H1 (cell line): ENCODE data around the gene ABHD6. TPM values are rescaled to one million over a fixed set of nuclear protein-coding genes. Genes with fewer than 3 reads are reported as not detected.

Experiments
- CTCF ChIA-PET: fragments of 300-600 bp; sonication (Branson Sonifier 250); formaldehyde crosslinking; loops from one replicate; lab custom pipeline; 2021; ENCODE audit not compliant: partially characterized antibody; lab: Charles Lee
- POLR2A ChIA-PET: fragments of 300-600 bp; sonication (Branson Sonifier 250); formaldehyde crosslinking; loops from one replicate; lab custom pipeline; 2021; ENCODE audit warnings: inconsistent platforms; ENCODE audit not compliant: partially characterized antibody; lab: Charles Lee
- DNase-seq, 2 experiments: peaks; one replicate each; pipeline versions ENCODE4 v3.0.0 to v3.0.0-alpha.2; 2010 to 2022; ENCODE audit warnings: low spot score in 2 of 2, low read depth in 1 of 2, mixed read lengths in 1 of 2
- FAIRE-seq: peaks from 2 replicates; lab custom pipeline; 2011; peaks lifted over from hg19 to GRCh38; lab: Jason Lieb, UNC
- H2AFZ ChIP-seq: 2 replicates; pipeline ENCODE4 v1.8.1; 2012; ENCODE audit warnings: low read length, inconsistent platforms
- H2AK5ac ChIP-seq: 2 replicates; pipeline ENCODE4 v1.6.1; 2013; ENCODE audit warnings: low read depth, low read length
- H2BK120ac ChIP-seq: replicated peaks from 2 replicates; pipeline ENCODE3; 2013; ENCODE audit warnings: low read depth, low read length, inconsistent platforms
- H2BK12ac ChIP-seq: 2 replicates; pipeline ENCODE4 v1.6.1; 2013; ENCODE audit warnings: low read depth, low read length
- H2BK15ac ChIP-seq: 2 replicates; pipeline ENCODE4 v1.6.1; 2013; ENCODE audit warnings: low read length
- H2BK20ac ChIP-seq: 2 replicates; pipeline ENCODE4 v1.6.1; 2013; ENCODE audit warnings: low read length
- H2BK5ac ChIP-seq: 2 replicates; pipeline ENCODE4 v1.6.1; 2013; ENCODE audit warnings: low read depth, low read length
- H3K14ac ChIP-seq: 2 replicates; pipeline ENCODE4 v1.6.1; 2013; ENCODE audit warnings: inconsistent platforms; ENCODE audit not compliant: insufficient read length
- H3K18ac ChIP-seq: 2 replicates; pipeline ENCODE4 v1.6.1; 2013; ENCODE audit warnings: low read length; ENCODE audit errors: extremely low read depth
- H3K23ac ChIP-seq: 2 replicates; pipeline ENCODE4 v1.6.1; 2013; ENCODE audit warnings: inconsistent platforms; ENCODE audit not compliant: insufficient read length
- H3K23me2 ChIP-seq: 2 replicates; pipeline ENCODE4 v1.6.1; 2013; ENCODE audit warnings: low read depth, low read length
- H3K27ac ChIP-seq: 2 replicates; pipeline ENCODE4 v1.6.1; 2011; ENCODE audit warnings: low read depth, low read length, inconsistent platforms
- H3K27me3 ChIP-seq, 4 experiments: replicated peaks in 1 of 4; 1 replicate in 1 of 4; 2 replicates in 3 of 4; pipeline versions ENCODE4 v1.6.1 to v1.8.1; 2011 to 2013; ENCODE audit warnings: low read length in 3 of 4, mild to moderate bottlenecking in 3 of 4, inconsistent platforms in 2 of 4, mixed read lengths in 2 of 4, moderate library complexity in 1 of 4; ENCODE audit not compliant: control insufficient read depth in 3 of 4, insufficient read depth in 3 of 4; ENCODE audit errors: extremely low read depth in 1 of 4
- H3K36me3 ChIP-seq, 4 experiments: 2 replicates each; pipeline versions ENCODE4 v1.6.1 to v1.8.1; 2011 to 2013; ENCODE audit warnings: mild to moderate bottlenecking in 4 of 4, low read length in 3 of 4, moderate library complexity in 2 of 4, control low read depth in 1 of 4, inconsistent platforms in 1 of 4; ENCODE audit not compliant: insufficient read depth in 4 of 4, control insufficient read depth in 2 of 4
- H3K4ac ChIP-seq: replicated peaks from 2 replicates; pipeline ENCODE3; 2013; ENCODE audit warnings: low read length, low read depth, mixed read lengths, inconsistent platforms; ENCODE audit not compliant: insufficient read length
- H3K4me1 ChIP-seq, 4 experiments: replicated peaks in 1 of 4; 1 replicate in 1 of 4; 2 replicates in 3 of 4; pipeline versions ENCODE4 v1.6.1 to v1.8.1; 2011 to 2013; ENCODE audit warnings: low read length in 3 of 4, inconsistent platforms in 2 of 4, mixed read lengths in 1 of 4; ENCODE audit not compliant: insufficient read depth in 4 of 4, control insufficient read depth in 3 of 4
- H3K4me2 ChIP-seq, 2 experiments: 2 replicates each; pipeline versions ENCODE4 v1.6.1 to v1.8.1; 2011 to 2013; ENCODE audit warnings: low read depth in 2 of 2, low read length in 2 of 2, control low read depth in 1 of 2, inconsistent platforms in 1 of 2, mild to moderate bottlenecking in 1 of 2; ENCODE audit not compliant: insufficient read depth in 1 of 2
- H3K4me3 ChIP-seq, 4 experiments: fragments of 200-600, 300-600 bp in 1 of 4; sonication (generic), shearing (Covaris generic), sonication (Bioruptor Twin) in 1 of 4; 2 replicates each; pipeline versions ENCODE4 v1.5.1 to v1.8.1; 2011 to 2016; ENCODE audit warnings: low read length in 4 of 4, low read depth in 3 of 4, control low read depth in 2 of 4, inconsistent platforms in 2 of 4, mild to moderate bottlenecking in 2 of 4, mixed read lengths in 1 of 4, moderate library complexity in 1 of 4; ENCODE audit not compliant: insufficient read depth in 2 of 4; ENCODE audit errors: extremely low read depth in 1 of 4
- H3K56ac ChIP-seq: replicated peaks from 2 replicates; pipeline ENCODE3; 2013; ENCODE audit warnings: low read depth, mild to moderate bottlenecking, mixed read lengths, low read length, inconsistent platforms; ENCODE audit not compliant: insufficient read length
- H3K79me1 ChIP-seq: 2 replicates; pipeline ENCODE4 v1.6.1; 2013; ENCODE audit warnings: low read depth, low read length, control low read depth
- H3K79me2 ChIP-seq, 2 experiments: 2 replicates each; pipeline versions ENCODE4 v1.6.1 to v1.8.1; 2012 to 2013; ENCODE audit warnings: low read length in 2 of 2, mild to moderate bottlenecking in 2 of 2, inconsistent platforms in 1 of 2; ENCODE audit not compliant: insufficient read depth in 2 of 2, control insufficient read depth in 1 of 2
- H3K9ac ChIP-seq, 4 experiments: replicated peaks in 1 of 4; 1 replicate in 1 of 4; 2 replicates in 3 of 4; pipeline versions ENCODE4 v1.6.1 to v1.8.1; 2011 to 2013; ENCODE audit warnings: low read depth in 3 of 4, low read length in 3 of 4, control low read depth in 2 of 4, mild to moderate bottlenecking in 2 of 4, moderate library complexity in 2 of 4, inconsistent platforms in 1 of 4; ENCODE audit errors: extremely low read depth in 1 of 4
- H3K9me3 ChIP-seq, 2 experiments: 2 replicates each; pipeline versions ENCODE4 v1.6.1 to v1.8.1; 2012 to 2013; ENCODE audit warnings: mild to moderate bottlenecking in 2 of 2, moderate library complexity in 2 of 2, control low read depth in 1 of 2, inconsistent platforms in 1 of 2, low read depth in 1 of 2, low read length in 1 of 2, mixed read lengths in 1 of 2; ENCODE audit not compliant: insufficient read depth in 2 of 2
- H4K20me1 ChIP-seq, 2 experiments: replicated peaks in 1 of 2; 2 replicates each; pipeline versions ENCODE3 to v1.8.1; 2011 to 2013; ENCODE audit warnings: inconsistent platforms in 2 of 2, low read length in 2 of 2, mild to moderate bottlenecking in 1 of 2; ENCODE audit not compliant: insufficient read depth in 2 of 2, control insufficient read depth in 1 of 2
- H4K5ac ChIP-seq: 2 replicates; pipeline ENCODE4 v1.6.1; 2013; ENCODE audit warnings: low read length, low read depth, mixed read lengths, inconsistent platforms; ENCODE audit not compliant: insufficient read length
- H4K8ac ChIP-seq: 2 replicates; pipeline ENCODE4 v1.8.0; 2013; ENCODE audit warnings: mild to moderate bottlenecking, moderate library complexity, low read length, inconsistent platforms; ENCODE audit not compliant: insufficient read depth; ENCODE audit errors: extremely low read depth
- H4K91ac ChIP-seq: replicated peaks from 2 replicates; pipeline ENCODE3; 2013; ENCODE audit warnings: low read length, mixed read lengths, inconsistent platforms; ENCODE audit not compliant: insufficient read length
- ATF3 ChIP-seq: IDR thresholded peaks from 2 replicates; pipeline ENCODE4 v1.6.1; 2011; ENCODE audit warnings: low read depth, mild to moderate bottlenecking, low read length; ENCODE audit not compliant: insufficient read depth
- BACH1 ChIP-seq: IDR thresholded peaks from 2 replicates; pipeline ENCODE4 v1.6.1; 2012; ENCODE audit warnings: low read length, improper control_type of control experiment
- CREB1 ChIP-seq: IDR thresholded peaks from 2 replicates; pipeline ENCODE4 v1.6.1; 2012; ENCODE audit warnings: inconsistent platforms
- EZH2 ChIP-seq: fragments of 200-600 bp; sonication (generic); IDR thresholded peaks from 2 replicates; pipeline ENCODE4 v1.7.1; 2012; ENCODE audit warnings: low read depth, mild to moderate bottlenecking, moderate library complexity, low read length, inconsistent platforms; ENCODE audit not compliant: severe bottlenecking
- HDAC6 ChIP-seq: IDR thresholded peaks from one replicate; pipeline ENCODE4 v1.7.1; 2012; ENCODE audit warnings: low read depth, mild to moderate bottlenecking, inconsistent platforms, low read length, moderate library complexity
- JUN ChIP-seq: IDR thresholded peaks from 2 replicates; pipeline ENCODE4 v1.6.1; 2011; ENCODE audit warnings: low read depth, mild to moderate bottlenecking, improper control_type of control experiment, low read length
- RFX5 ChIP-seq: IDR thresholded peaks from 2 replicates; pipeline ENCODE4 v1.6.1; 2011; ENCODE audit warnings: low read depth, low read length, improper control_type of control experiment, borderline replicate concordance
- RXRA ChIP-seq: IDR thresholded peaks from 2 replicates; pipeline ENCODE4 v1.6.1; 2011; ENCODE audit warnings: low read depth, mild to moderate bottlenecking, low read length, moderate library complexity; ENCODE audit not compliant: insufficient read depth
- SAP30 ChIP-seq: fragments of 300-600 bp; sonication (generic); IDR thresholded peaks from 2 replicates; pipeline ENCODE4 v1.7.1; 2012; ENCODE audit warnings: low read length, moderate library complexity, mild to moderate bottlenecking, inconsistent platforms; ENCODE audit not compliant: insufficient read depth, insufficient replicate concordance
- SP1 ChIP-seq: IDR thresholded peaks from 2 replicates; pipeline ENCODE4 v1.6.1; 2011; ENCODE audit warnings: low read depth, low read length
- SP2 ChIP-seq: IDR thresholded peaks from 2 replicates; pipeline ENCODE4 v1.6.1; 2012; ENCODE audit warnings: mild to moderate bottlenecking, low read length, inconsistent platforms
- ZNF274 ChIP-seq: IDR thresholded peaks from 2 replicates; pipeline ENCODE4 v1.7.0; 2012; ENCODE audit warnings: low read length, borderline replicate concordance; ENCODE audit errors: extremely low read depth
- WGBS, 2 experiments: shearing (Covaris generic) in 1 of 2; methylation state at CpG; one replicate each; pipeline versions ENCODE4 v1.1.6 to v1.1.7; 2013 to 2015; ENCODE audit warnings: low lambda C conversion rate in 2 of 2, mixed read lengths in 2 of 2, inconsistent platforms in 1 of 2, low coverage in 1 of 2, missing lambda C conversion rate in 1 of 2; ENCODE audit not compliant: insufficient replicate concordance in 2 of 2, insufficient coverage in 1 of 2, insufficient read length in 1 of 2; ENCODE audit errors: extremely low coverage in 1 of 2, missing lambda C conversion rate in 1 of 2; 5-methylcytosine and 5-hydroxymethylcytosine counted together
- polyA plus RNA-seq, 7 experiments: library from polyadenylated mRNA; depleted of rRNA in 3 of 7; stranded (reverse) in 5 of 7; unstranded in 2 of 7; fragments of >200 nt in 5 of 7; fragments of 200-250 nt in 2 of 7; gene quantifications; 1 replicate in 5 of 7; 2 replicates in 1 of 7; 4 replicates in 1 of 7; pipeline versions ENCODE4 v1.2.1 to v1.2.3, GENCODE V29; 2011 to 2013; ENCODE audit warnings: missing spikeins in 2 of 7, mixed read lengths in 2 of 7
- total RNA-seq: library from RNA; stranded (reverse); fragmentation: NEBNext Ultra II Directional; extraction: Animal tissue kit (Norgen Biotek cat#: 25700); gene quantifications from 2 replicates; pipeline ENCODE4 v1.2.1, GENCODE V29; 2021
- TF ChIP-seq, protein P1 (sequence below): IDR thresholded peaks from 2 replicates; pipeline ENCODE4 v1.6.1; 2011; ENCODE audit warnings: low read length, improper control_type of control experiment

ABHD6 gene
- total and polyA plus RNA-seq, 2 of the 8 experiments (the other 6 are each of a cell fraction or from before 2014, with no cell fraction given) = 5.9 to 6.6 TPM

- Histone ChIP-seq H2BK120ac (no peak overlapping the region), H4K5ac (no peak overlapping the region), H3K4ac (no peak overlapping the region), H3K4me3 (no peak overlapping the region), H3K9ac (no peak overlapping the region), H3K18ac (no peak overlapping the region), H3K56ac (no peak overlapping the region), H4K91ac (no peak overlapping the region), H4K8ac (no peak overlapping the region), H2BK12ac (no peak overlapping the region), H2AFZ (no peak overlapping the region), H3K23ac (no peak overlapping the region), H3K79me1 (no peaks in the 10 kb centered on the region; the same call in 1 of the 2 replicates), H2BK20ac (no peak overlapping the region), H2BK5ac (no peak overlapping the region), H3K4me2 (no peak overlapping the region), H3K4me1 (no peaks in the 10 kb centered on the region), H3K9me3 (no peaks in the 10 kb centered on the region), H3K14ac (no peak overlapping the region), H3K27ac (no peak overlapping the region), H3K27me3 (no peaks in the 10 kb centered on the region), H2AK5ac (no peak overlapping the region), H3K36me3 (no peaks in the 10 kb centered on the region), H4K20me1 (no peaks in the 10 kb centered on the region), H2BK15ac (no peak overlapping the region), H3K79me2 (no peaks in the 10 kb centered on the region), H3K23me2 (peaks cover 2% of the 10 kb centered on the region; the same call in 1 of the 2 replicates)
- POLR2A ChIA-PET = no interaction called here
- WGBS, 2 experiments = 90% methylated on average over 6 of the region's 6 CpGs; no CpG with 5 or more reads in 1 of the 2 experiments
- CTCF ChIA-PET = interaction anchor here (0.7 to 1.5 kb wide), 5 partner anchors 10 to 83 kb away, joined by 3 to 5 read pairs (median 4); no protein-coding TSS in a partner anchor
- FAIRE-seq (no peak), DNase-seq (no peak)
- TF ChIP-seq, protein P1, sequence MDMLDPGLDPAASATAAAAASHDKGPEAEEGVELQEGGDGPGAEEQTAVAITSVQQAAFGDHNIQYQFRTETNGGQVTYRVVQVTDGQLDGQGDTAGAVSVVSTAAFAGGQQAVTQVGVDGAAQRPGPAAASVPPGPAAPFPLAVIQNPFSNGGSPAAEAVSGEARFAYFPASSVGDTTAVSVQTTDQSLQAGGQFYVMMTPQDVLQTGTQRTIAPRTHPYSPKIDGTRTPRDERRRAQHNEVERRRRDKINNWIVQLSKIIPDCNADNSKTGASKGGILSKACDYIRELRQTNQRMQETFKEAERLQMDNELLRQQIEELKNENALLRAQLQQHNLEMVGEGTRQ = no peak
- TF ChIP-seq SAP30 = no peak
- TF ChIP-seq CREB1 = no peak
- no peak for TF ChIP-seq SP2
- no peak for TF ChIP-seq EZH2
- TF ChIP-seq HDAC6 = no peak
- no peak for TF ChIP-seq SP1
- no peak for TF ChIP-seq ATF3
- TF ChIP-seq ZNF274 = no peak
- TF ChIP-seq RFX5 = no peak
- no peak for TF ChIP-seq RXRA
- no peak for TF ChIP-seq JUN
- no peak for TF ChIP-seq BACH1
These were observed 22.7 kb downstream of the ABHD6 start for GRCh38 chr3:58260261-58260731.
